Measurements from ENCODE around the gene SPIC. TPM values are rescaled to one million over a fixed set of nuclear protein-coding genes. Genes with fewer than 3 reads are reported as not detected.

SPIC gene
- total and polyA plus RNA-seq, 2 donors (not counting 3 experiments of a cell fraction or from before 2014, with no cell fraction given): not detected

DNA sequence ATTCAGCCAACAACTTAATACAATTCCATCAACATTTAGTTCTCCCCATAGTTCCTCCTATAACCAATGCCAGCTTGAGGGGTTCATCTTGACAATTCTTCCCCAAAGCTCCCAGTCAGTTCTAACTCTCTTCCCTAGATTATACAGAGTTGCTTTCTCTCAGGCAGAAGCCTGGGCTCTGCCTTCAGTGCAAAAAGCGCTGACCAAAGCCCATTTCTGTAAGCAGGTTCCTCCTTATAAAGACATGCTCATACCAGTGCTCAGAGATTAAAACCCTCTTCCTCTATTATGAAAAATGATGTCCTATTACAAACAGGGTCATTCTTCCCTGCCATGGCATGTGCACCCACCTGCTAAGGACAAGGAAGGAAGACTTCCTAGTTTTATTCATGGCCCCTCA lies 16.2 kb downstream of the SPIC start:
- no peaks in the 10 kb centered on the region for H3K27me3 ChIP-seq (ENCODE audit: control insufficient read depth in 2 of 2, insufficient read depth in 2 of 2, low read length in 2 of 2)
- no peaks in the 10 kb centered on the region for H3K36me3 ChIP-seq (ENCODE audit: control insufficient read depth in 2 of 2, extremely low read depth in 1 of 2, insufficient read depth in 2 of 2, low read length in 2 of 2)
- no peak for TF ChIP-seq MYC (IDR thresholded peaks at IDR 0.05; ENCODE audit: low read depth, low read length)
- ChIA-PET CTCF (no interaction called here), POLR2A (no interaction called here)
- no peak overlapping the region for H3K27ac ChIP-seq (ENCODE audit: insufficient read depth, low read depth, low read length)
- no peak for FAIRE-seq
- no peaks in the 10 kb centered on the region for H4K20me1 ChIP-seq (replicated peaks; ENCODE audit: control insufficient read depth, extremely low read depth, insufficient read depth, low read length)
- no TSS peak for BruUV-seq (replicated peaks)
- H3K4me2 ChIP-seq (ENCODE audit: insufficient read depth, low read length): no peak overlapping the region
- H3K4me1 ChIP-seq (ENCODE audit: control insufficient read depth, extremely low read depth, insufficient read depth, low read length): no peaks in the 10 kb centered on the region
- no peaks in the 10 kb centered on the region for H3K9me1 ChIP-seq (replicated peaks; ENCODE audit: control insufficient read depth, extremely low read depth, insufficient read depth, low read length)
- H3K9me3 ChIP-seq (replicated peaks; ENCODE audit: control insufficient read depth, insufficient read depth, low read length): no peaks in the 10 kb centered on the region
- intact Hi-C loops (cut with micrococcal nuclease) (no loop called here), dilution Hi-C loops (cut with MboI; ENCODE audit: extremely low pct_ligation_motif_present, low sequenced_read_pairs) (no loop called here)
- no peak overlapping the region for H3K9ac ChIP-seq (replicated peaks; ENCODE audit: extremely low read depth, insufficient read depth, low read length)
- no peak overlapping the region for H2AFZ ChIP-seq (ENCODE audit: low read depth, low read length)
- DNase-seq (ENCODE audit: low read depth, low spot score): no peak
- H3K79me2 ChIP-seq (ENCODE audit: control insufficient read depth, insufficient read depth, low read length): no peaks in the 10 kb centered on the region
- no peak overlapping the region for H3K4me3 ChIP-seq (replicated peaks in 1 of 3; ENCODE audit: insufficient read depth in 1 of 3, low read depth in 1 of 3, low read length in 3 of 3)

DNA sequence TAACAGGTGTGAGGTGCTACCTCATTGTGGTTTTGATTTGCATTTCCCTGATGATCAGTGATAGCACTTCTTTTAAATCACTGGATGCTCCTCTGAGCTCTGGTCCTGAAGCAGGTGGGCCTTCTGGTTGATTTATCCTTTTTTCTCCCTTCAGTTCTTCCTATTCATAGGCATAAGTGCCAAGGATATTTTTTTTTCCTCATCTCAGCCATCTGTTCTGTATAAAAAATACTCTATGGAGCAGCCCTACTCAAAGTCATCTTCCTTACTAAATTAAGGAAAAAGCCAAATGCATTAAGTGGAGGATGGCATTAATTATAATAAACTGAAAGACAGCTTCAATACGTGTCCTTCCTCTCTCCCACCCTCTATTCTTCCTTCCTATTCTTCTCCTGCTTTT lies 18.4 kb downstream of the SPIC start:
- DNase-seq (ENCODE audit: low read depth, low spot score): no peak
- Histone ChIP-seq H4K20me1 (replicated peaks; ENCODE audit: control insufficient read depth, extremely low read depth, insufficient read depth, low read length) (no peaks in the 10 kb centered on the region), H3K9ac (replicated peaks; ENCODE audit: extremely low read depth, insufficient read depth, low read length) (no peak overlapping the region), H3K27ac (ENCODE audit: insufficient read depth, low read depth, low read length) (no peak overlapping the region), H3K9me1 (replicated peaks; ENCODE audit: control insufficient read depth, extremely low read depth, insufficient read depth, low read length) (no peaks in the 10 kb centered on the region), H3K4me3 (replicated peaks in 1 of 3; ENCODE audit: insufficient read depth in 1 of 3, low read depth in 1 of 3, low read length in 3 of 3) (no peak overlapping the region), H3K4me1 (ENCODE audit: control insufficient read depth, extremely low read depth, insufficient read depth, low read length) (no peaks in the 10 kb centered on the region), H3K4me2 (ENCODE audit: insufficient read depth, low read length) (no peak overlapping the region), H3K79me2 (ENCODE audit: control insufficient read depth, insufficient read depth, low read length) (no peaks in the 10 kb centered on the region), H3K36me3 (ENCODE audit: control insufficient read depth in 2 of 2, extremely low read depth in 1 of 2, insufficient read depth in 2 of 2, low read length in 2 of 2) (no peaks in the 10 kb centered on the region), H3K9me3 (replicated peaks; ENCODE audit: control insufficient read depth, insufficient read depth, low read length) (no peaks in the 10 kb centered on the region), H2AFZ (ENCODE audit: low read depth, low read length) (no peak overlapping the region), H3K27me3 (ENCODE audit: control insufficient read depth in 2 of 2, insufficient read depth in 2 of 2, low read length in 2 of 2) (no peaks in the 10 kb centered on the region)
- BruUV-seq (replicated peaks): no TSS peak
- TF ChIP-seq FOS (IDR thresholded peaks at IDR 0.05; ENCODE audit: borderline replicate concordance, insufficient read depth, low read length) (no peak), JUN (IDR thresholded peaks at IDR 0.05; ENCODE audit: borderline replicate concordance, insufficient read depth, insufficient read length, low read depth) (no peak), EZH2 (IDR thresholded peaks at IDR 0.05; ENCODE audit: borderline replicate concordance, low read depth, low read length, severe bottlenecking) (no peak), POLR2A (IDR thresholded peaks at IDR 0.05; ENCODE audit: low read depth, low read length) (no peak), MYC (IDR thresholded peaks at IDR 0.05; ENCODE audit: low read depth, low read length) (no peak), GATA2 (IDR thresholded peaks at IDR 0.05; ENCODE audit: insufficient read depth, insufficient read length, low read depth, low read length) (no peak), POLR2AphosphoS5 (IDR thresholded peaks at IDR 0.05; ENCODE audit: insufficient read depth, low read depth, low read length) (no peak)
- TF ChIP-seq, protein P1, sequence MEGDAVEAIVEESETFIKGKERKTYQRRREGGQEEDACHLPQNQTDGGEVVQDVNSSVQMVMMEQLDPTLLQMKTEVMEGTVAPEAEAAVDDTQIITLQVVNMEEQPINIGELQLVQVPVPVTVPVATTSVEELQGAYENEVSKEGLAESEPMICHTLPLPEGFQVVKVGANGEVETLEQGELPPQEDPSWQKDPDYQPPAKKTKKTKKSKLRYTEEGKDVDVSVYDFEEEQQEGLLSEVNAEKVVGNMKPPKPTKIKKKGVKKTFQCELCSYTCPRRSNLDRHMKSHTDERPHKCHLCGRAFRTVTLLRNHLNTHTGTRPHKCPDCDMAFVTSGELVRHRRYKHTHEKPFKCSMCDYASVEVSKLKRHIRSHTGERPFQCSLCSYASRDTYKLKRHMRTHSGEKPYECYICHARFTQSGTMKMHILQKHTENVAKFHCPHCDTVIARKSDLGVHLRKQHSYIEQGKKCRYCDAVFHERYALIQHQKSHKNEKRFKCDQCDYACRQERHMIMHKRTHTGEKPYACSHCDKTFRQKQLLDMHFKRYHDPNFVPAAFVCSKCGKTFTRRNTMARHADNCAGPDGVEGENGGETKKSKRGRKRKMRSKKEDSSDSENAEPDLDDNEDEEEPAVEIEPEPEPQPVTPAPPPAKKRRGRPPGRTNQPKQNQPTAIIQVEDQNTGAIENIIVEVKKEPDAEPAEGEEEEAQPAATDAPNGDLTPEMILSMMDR (IDR thresholded peaks at IDR 0.05; ENCODE audit: extremely low read depth in 1 of 2, insufficient read depth in 1 of 2, low read depth in 1 of 2, low read length in 2 of 2): no peak
- TF ChIP-seq, protein P2, sequence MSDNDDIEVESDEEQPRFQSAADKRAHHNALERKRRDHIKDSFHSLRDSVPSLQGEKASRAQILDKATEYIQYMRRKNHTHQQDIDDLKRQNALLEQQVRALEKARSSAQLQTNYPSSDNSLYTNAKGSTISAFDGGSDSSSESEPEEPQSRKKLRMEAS (IDR thresholded peaks at IDR 0.05; ENCODE audit: insufficient read depth, insufficient read length): no peak
- POLR2A ChIA-PET: no interaction called here
- no peak for FAIRE-seq
- CTCF ChIA-PET: no interaction called here
- dilution Hi-C loops (cut with MboI; ENCODE audit: extremely low pct_ligation_motif_present, low sequenced_read_pairs) (no loop called here), intact Hi-C loops (cut with micrococcal nuclease) (no loop called here)

All from endothelial cell of umbilical vein (primary cell).